H9 (cell line): ENCODE data around the gene ABHD15. TPM values are rescaled to one million over a fixed set of nuclear protein-coding genes. Genes with fewer than 3 reads are reported as not detected.

ENCODE experiments used
- DNase-seq: peaks from one replicate; pipeline ENCODE4 v3.0.0-alpha.2; 2017
- H2AFZ ChIP-seq: one replicate; pipeline ENCODE4 v1.6.1; 2013; ENCODE audit warnings: mild to moderate bottlenecking, low read length, control low read depth, moderate library complexity
- H2AK5ac ChIP-seq: 2 replicates; pipeline ENCODE4 v1.6.1; 2013; ENCODE audit warnings: low read length, control low read depth, mixed read lengths; ENCODE audit not compliant: insufficient read length
- H2BK120ac ChIP-seq: one replicate; pipeline ENCODE4 v1.6.1; 2013; ENCODE audit warnings: low read depth, mild to moderate bottlenecking, low read length, control low read depth, inconsistent platforms; ENCODE audit not compliant: poor library complexity, severe bottlenecking
- H2BK12ac ChIP-seq: 2 replicates; pipeline ENCODE4 v1.6.1; 2013; ENCODE audit warnings: low read length, control low read depth, mixed read lengths, low read depth; ENCODE audit not compliant: insufficient read length
- H2BK15ac ChIP-seq: 2 replicates; pipeline ENCODE4 v1.6.1; 2013; ENCODE audit warnings: low read depth, low read length, control low read depth
- H2BK20ac ChIP-seq: one replicate; pipeline ENCODE4 v1.6.1; 2013; ENCODE audit warnings: low read depth, mild to moderate bottlenecking, low read length, control low read depth, inconsistent platforms; ENCODE audit not compliant: poor library complexity, severe bottlenecking
- H2BK5ac ChIP-seq: 2 replicates; pipeline ENCODE4 v1.6.1; 2013; ENCODE audit warnings: low read length, control low read depth, mixed read lengths; ENCODE audit not compliant: insufficient read length
- H3K14ac ChIP-seq: 2 replicates; pipeline ENCODE4 v1.6.1; 2013; ENCODE audit warnings: low read length, control low read depth; ENCODE audit not compliant: insufficient read depth
- H3K18ac ChIP-seq: 2 replicates; pipeline ENCODE4 v1.6.1; 2013; ENCODE audit warnings: low read depth, mild to moderate bottlenecking, mixed read lengths, low read length, control low read depth; ENCODE audit not compliant: insufficient read length
- H3K23ac ChIP-seq: 2 replicates; pipeline ENCODE4 v1.6.1; 2013; ENCODE audit warnings: low read length, control low read depth, mixed read lengths, low read depth; ENCODE audit not compliant: insufficient read length
- H3K23me2 ChIP-seq: 2 replicates; pipeline ENCODE4 v1.6.1; 2013; ENCODE audit warnings: low read depth, mild to moderate bottlenecking, mixed read lengths, low read length, control low read depth; ENCODE audit not compliant: insufficient read length, poor library complexity, severe bottlenecking
- H3K27ac ChIP-seq: 2 replicates; pipeline ENCODE4 v1.5.1; 2013; ENCODE audit warnings: low read length, control low read depth, mixed read lengths, low read depth; ENCODE audit not compliant: insufficient read length
- H3K27me3 ChIP-seq: 2 replicates; pipeline ENCODE4 v1.6.1; 2013; ENCODE audit warnings: low read length, control low read depth, inconsistent platforms; ENCODE audit not compliant: insufficient read depth
- H3K4ac ChIP-seq: 2 replicates; pipeline ENCODE4 v1.6.1; 2013; ENCODE audit warnings: low read depth, mild to moderate bottlenecking, control low read depth, inconsistent platforms, low read length, moderate library complexity
- H3K4me1 ChIP-seq: 2 replicates; pipeline ENCODE4 v1.6.1; 2013; ENCODE audit warnings: low read length, control low read depth, inconsistent platforms; ENCODE audit not compliant: insufficient read depth
- H3K4me2 ChIP-seq: 2 replicates; pipeline ENCODE4 v1.6.1; 2013; ENCODE audit warnings: low read length, control low read depth, mixed read lengths; ENCODE audit not compliant: insufficient read length, insufficient read depth
- H3K56ac ChIP-seq: 2 replicates; pipeline ENCODE4 v1.6.1; 2013; ENCODE audit warnings: low read depth, mild to moderate bottlenecking, mixed read lengths, low read length, control low read depth; ENCODE audit not compliant: insufficient read length
- H3K79me1 ChIP-seq: 2 replicates; pipeline ENCODE4 v1.6.1; 2013; ENCODE audit warnings: low read depth, mild to moderate bottlenecking, moderate library complexity, low read length, control low read depth, inconsistent platforms; ENCODE audit not compliant: insufficient read depth, poor library complexity, severe bottlenecking
- H3K79me2 ChIP-seq: 2 replicates; pipeline ENCODE4 v1.6.1; 2013; ENCODE audit warnings: low read length, control low read depth, inconsistent platforms; ENCODE audit not compliant: insufficient read depth
- H3K9ac ChIP-seq: 2 replicates; pipeline ENCODE4 v1.6.1; 2013; ENCODE audit warnings: low read length, control low read depth, mixed read lengths; ENCODE audit not compliant: insufficient read length; ENCODE audit errors: extremely low read depth
- H3K9me3 ChIP-seq: one replicate; pipeline ENCODE4 v1.6.1; 2013; ENCODE audit warnings: low read depth, low read length, inconsistent platforms; ENCODE audit not compliant: control insufficient read depth
- H3T11ph ChIP-seq: one replicate; pipeline ENCODE4 v1.6.1; 2013; ENCODE audit warnings: mild to moderate bottlenecking, low read length, control low read depth, inconsistent platforms
- H4K20me1 ChIP-seq: one replicate; pipeline ENCODE4 v1.6.1; 2013; ENCODE audit not compliant: control insufficient read depth, insufficient read length, insufficient read depth
- H4K5ac ChIP-seq: 2 replicates; pipeline ENCODE4 v1.6.1; 2013; ENCODE audit warnings: low read depth, mild to moderate bottlenecking, mixed read lengths, low read length, control low read depth; ENCODE audit not compliant: insufficient read length
- H4K8ac ChIP-seq: replicated peaks from 2 replicates; pipeline ENCODE4 v1.6.1; 2013; ENCODE audit warnings: low read length, control low read depth, mixed read lengths, low read depth; ENCODE audit not compliant: insufficient read length
- H4K91ac ChIP-seq: 2 replicates; pipeline ENCODE4 v1.6.1; 2013; ENCODE audit warnings: low read depth, mild to moderate bottlenecking, moderate library complexity, mixed read lengths, low read length, control low read depth; ENCODE audit not compliant: insufficient read length
- H3K27ac Mint-ChIP-seq, 3 experiments: 2 replicates in 2 of 3; 3 replicates in 1 of 3; pipeline ENCODE4 v1.8.0; 2020 to 2021; ENCODE audit warnings: mixed read lengths in 3 of 3, mild to moderate bottlenecking in 1 of 3, moderate library complexity in 1 of 3
- H3K27me3 Mint-ChIP-seq: 2 replicates; pipeline ENCODE4 v1.8.0; 2021; ENCODE audit warnings: low read depth, mild to moderate bottlenecking, moderate library complexity, mixed read lengths
- H3K36me3 Mint-ChIP-seq, 3 experiments: 2 replicates in 2 of 3; 3 replicates in 1 of 3; pipeline ENCODE4 v1.8.0; 2020 to 2021; ENCODE audit warnings: low read depth in 3 of 3, mixed read lengths in 3 of 3; ENCODE audit not compliant: insufficient read depth in 1 of 3
- H3K4me1 Mint-ChIP-seq, 2 experiments: 2 replicates each; pipeline ENCODE4 v1.8.0; 2020; ENCODE audit warnings: mixed read lengths in 2 of 2
- H3K4me3 Mint-ChIP-seq, 2 experiments: 2 replicates in 1 of 2; 3 replicates in 1 of 2; pipeline ENCODE4 v1.8.0; 2020 to 2021; ENCODE audit warnings: mild to moderate bottlenecking in 2 of 2, mixed read lengths in 2 of 2, moderate library complexity in 1 of 2
- H3K9me3 Mint-ChIP-seq, 2 experiments: 2 replicates in 1 of 2; 3 replicates in 1 of 2; pipeline ENCODE4 v1.8.0; 2020; ENCODE audit warnings: mild to moderate bottlenecking in 2 of 2, mixed read lengths in 2 of 2, moderate library complexity in 1 of 2
- WGBS: extraction: QIAGEN DNeasy Blood & Tissue Kit; methylation state at CpG from one replicate; pipeline ENCODE4 v1.1.7; 2013; ENCODE audit warnings: missing lambda C conversion rate, low lambda C conversion rate, mixed read lengths; ENCODE audit not compliant: insufficient read length; ENCODE audit errors: extremely low coverage; 5-methylcytosine and 5-hydroxymethylcytosine counted together
- total RNA-seq: library from RNA; stranded (reverse); gene quantifications from 2 replicates; pipeline ENCODE4 v1.2.1, GENCODE V29; 2021
- TF ChIP-seq, protein P1 (sequence below): fragments of 200-600 bp; sonication (generic); conservative IDR thresholded peaks from 3 replicates; pipeline ENCODE4 v1.8.0; 2021; ENCODE audit warnings: antibody characterized with exemption, mild to moderate bottlenecking

Gene ABHD15
- total RNA-seq, 1 experiment from 2014 or later: 2.5 TPM

DNA sequence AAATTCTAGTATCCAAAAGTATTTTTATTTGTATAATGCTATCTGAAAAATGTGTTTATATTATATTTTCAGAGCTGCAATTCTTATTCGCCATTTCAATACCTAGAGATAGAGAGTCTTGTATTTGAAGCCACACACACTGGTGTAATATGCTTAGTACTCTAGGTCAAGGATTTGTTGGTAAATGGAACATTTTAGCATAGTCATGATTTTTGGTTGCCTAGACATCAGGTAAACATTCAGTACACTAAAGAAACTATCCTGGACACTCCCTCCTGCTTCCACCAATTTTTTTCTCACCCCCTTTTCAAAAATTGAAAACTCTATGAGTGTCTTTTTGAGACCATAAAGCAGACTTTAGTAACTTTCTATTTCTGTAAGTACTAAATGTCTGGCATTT is 20.8 kb downstream of the ABHD15 start:
- Mint-ChIP-seq H3K4me3 (no peak overlapping the region), H3K4me1 (peaks cover 3 to 9% of the 10 kb centered on the region in 2 experiments; a peak in 1 of 4 replicates), H3K36me3 (peaks cover 3 to 32% (median 27%) of the 10 kb centered on the region in 3 experiments; a peak in 6 of 7 replicates), H3K27ac (no peak overlapping the region), H3K9me3 (no peaks in the 10 kb centered on the region), H3K27me3 (no peaks in the 10 kb centered on the region; the same call in 1 of the 2 replicates)
- Histone ChIP-seq H2BK12ac (no peak overlapping the region), H2BK5ac (no peak overlapping the region), H3K9me3 (no peaks in the 10 kb centered on the region), H4K5ac (no peak overlapping the region), H4K91ac (no peak overlapping the region), H3K79me2 (no peaks in the 10 kb centered on the region), H3K14ac (no peak overlapping the region), H2BK120ac (no peak overlapping the region), H3K27me3 (no peaks in the 10 kb centered on the region), H4K20me1 (no peaks in the 10 kb centered on the region), H2BK20ac (no peak overlapping the region), H3K9ac (no peak overlapping the region), H3K27ac (no peak overlapping the region), H2AK5ac (no peak overlapping the region), H2BK15ac (no peak overlapping the region), H3K23me2 (no peaks in the 10 kb centered on the region), H3K23ac (no peak overlapping the region), H3K79me1 (no peaks in the 10 kb centered on the region), H4K8ac (no peak overlapping the region), H2AFZ (no peak overlapping the region), H3T11ph (no peak overlapping the region), H3K4me1 (no peaks in the 10 kb centered on the region; the same call in 1 of the 2 replicates), H3K56ac (no peak overlapping the region), H3K4me2 (no peak overlapping the region), H3K18ac (no peak overlapping the region), H3K4ac (no peak overlapping the region)
- no CpG with 5 or more reads among the region's 1 CpG for WGBS
- DNase-seq: no peak
- TF ChIP-seq, protein P1, sequence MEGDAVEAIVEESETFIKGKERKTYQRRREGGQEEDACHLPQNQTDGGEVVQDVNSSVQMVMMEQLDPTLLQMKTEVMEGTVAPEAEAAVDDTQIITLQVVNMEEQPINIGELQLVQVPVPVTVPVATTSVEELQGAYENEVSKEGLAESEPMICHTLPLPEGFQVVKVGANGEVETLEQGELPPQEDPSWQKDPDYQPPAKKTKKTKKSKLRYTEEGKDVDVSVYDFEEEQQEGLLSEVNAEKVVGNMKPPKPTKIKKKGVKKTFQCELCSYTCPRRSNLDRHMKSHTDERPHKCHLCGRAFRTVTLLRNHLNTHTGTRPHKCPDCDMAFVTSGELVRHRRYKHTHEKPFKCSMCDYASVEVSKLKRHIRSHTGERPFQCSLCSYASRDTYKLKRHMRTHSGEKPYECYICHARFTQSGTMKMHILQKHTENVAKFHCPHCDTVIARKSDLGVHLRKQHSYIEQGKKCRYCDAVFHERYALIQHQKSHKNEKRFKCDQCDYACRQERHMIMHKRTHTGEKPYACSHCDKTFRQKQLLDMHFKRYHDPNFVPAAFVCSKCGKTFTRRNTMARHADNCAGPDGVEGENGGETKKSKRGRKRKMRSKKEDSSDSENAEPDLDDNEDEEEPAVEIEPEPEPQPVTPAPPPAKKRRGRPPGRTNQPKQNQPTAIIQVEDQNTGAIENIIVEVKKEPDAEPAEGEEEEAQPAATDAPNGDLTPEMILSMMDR: no peak
